Colonic mucosa (tissue), 4 donors: ENCODE results near the gene PIP5K1B. TPM values are rescaled to one million over a fixed set of nuclear protein-coding genes. Genes with fewer than 3 reads are reported as not detected.

Source experiments
- DNase-seq: peaks from one replicate; pipeline ENCODE4 v3.0.0-alpha.2; 2020
- H3K27ac ChIP-seq: fragments of 200-600 bp; one replicate; pipeline ENCODE4 v1.8.0; 2021
- H3K27me3 ChIP-seq: fragments of 200-600 bp; one replicate; pipeline ENCODE4 v1.8.0; 2021
- H3K36me3 ChIP-seq: fragments of 200-600 bp; one replicate; pipeline ENCODE4 v1.8.0; 2021
- H3K4me1 ChIP-seq: fragments of 200-600 bp; one replicate; pipeline ENCODE4 v1.8.0; 2021; ENCODE audit warnings: mild to moderate bottlenecking
- H3K4me3 ChIP-seq: fragments of 200-600 bp; one replicate; pipeline ENCODE4 v1.8.0; 2021
- H3K9ac ChIP-seq, 2 donors: one replicate each; pipeline ENCODE4 v1.7.0; 2013; ENCODE audit warnings: control low read depth in 2 of 2, low read depth in 2 of 2, low read length in 2 of 2
- H3K9me3 ChIP-seq: fragments of 200-600 bp; one replicate; pipeline ENCODE4 v1.8.0; 2021
- intact Hi-C: fragments of 100-400 bp; cut with DNase I; formaldehyde crosslinking; loops from one replicate; pipeline ENCODE4 v1.14.1; 2022
- total RNA-seq, 2 donors: library from RNA; stranded (reverse); fragmentation: NEBNext Ultra II Directional in 1 of 2; extraction: Animal tissue kit (Norgen Biotek cat#: 25700) in 1 of 2; gene quantifications; one replicate each; pipeline ENCODE4 v1.2.1, GENCODE V29; 2021
- TF ChIP-seq, protein P1 (sequence below): fragments of 200-600 bp; IDR thresholded peaks from one replicate; pipeline ENCODE4 v1.8.0; 2022; ENCODE audit warnings: antibody characterized with exemption, mild to moderate bottlenecking
- donor health status: healthy.
- donor health status: DM: no; HTN: no; CAD: no.
- donor health status: DM: no; HTN: no; CAD: no.

The PIP5K1B gene
- total RNA-seq, 2 donors from 2014 or later, result 59.2 to 74.2 TPM

DNA sequence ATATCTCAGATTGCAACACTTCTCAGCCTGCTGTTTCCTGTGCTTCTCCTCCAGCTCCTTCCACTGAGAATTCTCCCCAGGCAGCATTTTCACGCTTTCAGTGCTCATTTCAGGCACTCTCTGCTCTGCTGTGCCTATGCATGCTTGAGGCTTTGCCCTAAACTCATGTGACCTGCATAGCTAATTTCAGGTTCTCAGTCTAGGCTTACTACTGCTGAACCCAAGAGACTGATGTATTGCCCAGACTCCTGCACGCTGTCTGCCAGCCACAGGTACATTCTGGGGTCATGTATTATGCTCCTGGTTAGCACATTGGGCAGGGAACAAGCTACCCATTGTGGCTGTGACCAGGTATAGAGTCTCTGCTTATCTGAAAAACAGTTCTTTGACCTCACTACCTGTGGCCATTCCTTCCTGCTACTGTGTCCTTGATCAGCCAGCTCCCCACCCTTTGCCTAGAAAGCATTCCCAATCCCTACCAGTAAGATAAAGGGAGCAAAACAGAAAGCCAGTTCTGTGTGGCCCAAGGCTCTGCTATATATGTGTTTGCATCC is 34.7 kb downstream of the PIP5K1B start:
- TF ChIP-seq, protein P1, sequence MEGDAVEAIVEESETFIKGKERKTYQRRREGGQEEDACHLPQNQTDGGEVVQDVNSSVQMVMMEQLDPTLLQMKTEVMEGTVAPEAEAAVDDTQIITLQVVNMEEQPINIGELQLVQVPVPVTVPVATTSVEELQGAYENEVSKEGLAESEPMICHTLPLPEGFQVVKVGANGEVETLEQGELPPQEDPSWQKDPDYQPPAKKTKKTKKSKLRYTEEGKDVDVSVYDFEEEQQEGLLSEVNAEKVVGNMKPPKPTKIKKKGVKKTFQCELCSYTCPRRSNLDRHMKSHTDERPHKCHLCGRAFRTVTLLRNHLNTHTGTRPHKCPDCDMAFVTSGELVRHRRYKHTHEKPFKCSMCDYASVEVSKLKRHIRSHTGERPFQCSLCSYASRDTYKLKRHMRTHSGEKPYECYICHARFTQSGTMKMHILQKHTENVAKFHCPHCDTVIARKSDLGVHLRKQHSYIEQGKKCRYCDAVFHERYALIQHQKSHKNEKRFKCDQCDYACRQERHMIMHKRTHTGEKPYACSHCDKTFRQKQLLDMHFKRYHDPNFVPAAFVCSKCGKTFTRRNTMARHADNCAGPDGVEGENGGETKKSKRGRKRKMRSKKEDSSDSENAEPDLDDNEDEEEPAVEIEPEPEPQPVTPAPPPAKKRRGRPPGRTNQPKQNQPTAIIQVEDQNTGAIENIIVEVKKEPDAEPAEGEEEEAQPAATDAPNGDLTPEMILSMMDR, result no peak
- H3K9me3 ChIP-seq, result no peaks in the 10 kb centered on the region
- DNase-seq, result peak; percentile 68
- H3K36me3 ChIP-seq, result no peaks in the 10 kb centered on the region
- H3K27me3 ChIP-seq, result no peaks in the 10 kb centered on the region
- H3K27ac ChIP-seq, result peak overlapping the region; percentile 79
- intact Hi-C loops, result no loop called here
- peak overlapping the region in 1 of 2 donors; percentile 76 for H3K9ac ChIP-seq
- H3K4me1 ChIP-seq, result no peaks in the 10 kb centered on the region
- no peak overlapping the region for H3K4me3 ChIP-seq

DNA sequence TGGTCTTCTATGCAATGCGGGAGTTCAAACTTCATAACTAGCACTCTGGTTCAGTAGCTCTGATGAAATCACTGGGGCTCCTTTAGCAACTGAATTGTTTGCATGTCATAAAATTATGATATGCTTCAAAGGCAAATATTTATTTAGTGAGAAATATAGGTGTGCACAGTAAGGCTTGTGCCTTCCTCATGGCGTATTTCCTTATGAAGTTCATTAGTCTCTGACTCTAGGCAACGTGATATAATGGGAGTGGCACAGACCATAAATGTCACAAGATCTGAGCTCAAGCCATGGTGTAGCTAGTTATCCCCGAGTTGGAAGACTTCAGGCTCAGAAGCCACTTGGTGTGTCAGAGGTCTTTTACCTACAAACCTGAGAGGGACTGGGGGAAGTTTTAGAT is 35.5 kb downstream of the PIP5K1B start:
- Histone ChIP-seq H3K4me3 (no peak overlapping the region), H3K9ac (peak overlapping the region in 1 of 2 donors; percentile 76), H3K4me1 (no peaks in the 10 kb centered on the region), H3K36me3 (no peaks in the 10 kb centered on the region), H3K27ac (peak overlapping the region; percentile 79), H3K27me3 (no peaks in the 10 kb centered on the region), H3K9me3 (no peaks in the 10 kb centered on the region)
- TF ChIP-seq, protein P1, result no peak
- peak; percentile 83 for DNase-seq
- intact Hi-C loops, result no loop called here

DNA sequence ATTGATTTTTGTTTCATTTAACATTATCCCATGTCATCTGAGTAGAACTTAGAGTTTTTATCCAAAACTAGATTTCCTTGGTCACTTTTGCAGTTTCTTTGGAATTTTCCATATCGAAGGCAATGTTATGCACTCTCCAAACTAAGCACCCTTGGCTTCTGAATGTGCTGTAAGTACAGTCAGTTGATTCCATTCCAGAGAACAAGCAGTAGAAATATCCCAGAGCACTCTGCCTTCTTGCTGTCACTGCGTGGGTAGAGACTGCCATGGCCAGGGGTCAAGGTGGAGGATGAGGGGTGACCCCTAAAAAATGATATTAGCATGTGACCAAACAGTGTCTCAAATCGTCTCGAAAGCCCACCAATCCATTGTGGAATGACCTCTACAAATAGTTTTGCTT is 36.2 kb downstream of the PIP5K1B start:
- intact Hi-C loops, result no loop called here
- DNase-seq, result no peak

DNA sequence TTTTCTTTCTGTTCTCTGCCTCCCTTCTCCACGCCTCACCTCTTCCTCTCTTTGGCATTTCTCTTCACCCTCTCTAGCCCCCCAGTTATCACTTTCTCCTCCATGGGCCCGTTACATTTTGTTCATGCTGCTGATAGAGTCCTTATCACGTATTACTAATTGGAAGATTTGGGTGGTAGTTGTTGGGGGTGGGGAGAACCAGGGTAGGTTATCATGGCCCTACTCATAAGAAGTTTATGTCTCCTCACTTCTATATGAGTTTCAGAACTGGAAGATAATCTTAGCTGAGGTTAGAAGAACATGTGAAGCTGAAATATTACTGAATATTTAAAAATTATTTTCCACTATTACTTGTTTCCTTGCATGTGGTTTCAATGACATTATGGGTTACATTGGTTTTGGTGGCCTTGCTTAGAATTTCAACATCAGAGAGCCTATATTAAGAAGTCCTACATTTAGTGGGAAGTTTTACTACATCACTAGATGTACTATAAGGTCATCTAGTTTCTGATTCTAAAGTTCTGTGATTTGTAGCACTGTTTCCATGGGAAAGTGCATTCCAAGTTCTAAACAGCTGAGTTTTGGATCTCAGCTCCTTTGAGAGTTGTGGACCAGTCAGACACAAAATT is 36.8 kb downstream of the PIP5K1B start:
- H3K27ac ChIP-seq, result no peak overlapping the region

More for the DNA sequence above, 36.2 kb downstream of the PIP5K1B start:
- Histone ChIP-seq H3K27me3 (no peaks in the 10 kb centered on the region), H3K27ac (peak overlapping the region; percentile 28), H3K4me3 (no peak overlapping the region), H3K4me1 (no peaks in the 10 kb centered on the region), H3K36me3 (no peaks in the 10 kb centered on the region), H3K9me3 (no peaks in the 10 kb centered on the region), H3K9ac (peak overlapping the region in 1 of 2 donors; percentile 70)
- TF ChIP-seq, protein P1, result no peak

DNA sequence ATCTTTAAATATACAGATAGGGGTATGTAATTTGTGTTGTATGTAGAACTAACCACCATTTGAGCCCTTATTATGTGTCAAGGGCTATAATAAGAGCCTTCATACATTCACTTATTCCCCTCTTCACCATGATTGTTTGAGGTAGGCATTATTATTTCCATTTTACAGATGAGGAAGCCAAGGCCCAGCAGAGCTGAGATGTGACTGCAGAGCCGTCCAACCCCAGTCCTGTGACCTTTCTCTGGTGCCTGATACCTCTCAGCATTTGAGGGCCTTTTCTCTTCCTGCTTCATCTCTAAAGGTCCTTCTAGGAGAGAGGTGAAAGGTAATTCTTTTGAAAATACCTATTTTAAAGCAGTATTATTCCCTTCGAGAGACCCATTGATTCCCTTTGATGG is 37.3 kb downstream of the PIP5K1B start:
- no peak overlapping the region for H3K9ac ChIP-seq
- intact Hi-C loops, result no loop called here
- H3K4me3 ChIP-seq, result no peak overlapping the region
- no peak for DNase-seq
- TF ChIP-seq, protein P1, result no peak
- H3K27me3 ChIP-seq, result no peaks in the 10 kb centered on the region
- no peaks in the 10 kb centered on the region for H3K9me3 ChIP-seq
- H3K27ac ChIP-seq, result no peak overlapping the region
- no peaks in the 10 kb centered on the region for H3K36me3 ChIP-seq
- H3K4me1 ChIP-seq, result peaks cover 8% of the 10 kb centered on the region

More for the DNA sequence above, 36.8 kb downstream of the PIP5K1B start:
- no peak for DNase-seq
- H3K36me3 ChIP-seq, result no peaks in the 10 kb centered on the region
- no peak overlapping the region for H3K4me3 ChIP-seq
- peak overlapping the region in 1 of 2 donors; percentile 70 for H3K9ac ChIP-seq
- peaks cover 3% of the 10 kb centered on the region for H3K4me1 ChIP-seq
- TF ChIP-seq, protein P1, result no peak
- intact Hi-C loops, result no loop called here
- no peaks in the 10 kb centered on the region for H3K27me3 ChIP-seq
- no peaks in the 10 kb centered on the region for H3K9me3 ChIP-seq
